ENCODE results near the gene RSPH1.

DNA sequence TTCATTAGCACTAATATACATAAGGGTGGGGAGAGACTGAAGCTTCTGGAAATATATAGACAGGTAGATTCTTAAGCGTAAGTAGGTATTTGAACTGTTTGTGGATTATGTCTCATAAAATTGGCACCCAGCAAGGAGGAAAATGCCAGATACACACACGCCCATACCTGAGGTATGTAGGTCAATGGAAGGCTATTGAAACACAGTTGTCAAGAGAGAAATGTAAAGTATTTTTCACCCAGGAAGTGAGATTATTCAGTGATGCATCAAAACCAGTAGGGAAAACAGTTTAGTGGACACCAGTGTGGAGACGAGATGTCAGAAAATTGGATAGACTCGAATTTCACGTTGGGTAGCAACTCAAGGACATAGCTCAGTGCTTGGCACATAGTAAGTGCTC, 4.7 kb upstream of the RSPH1 start:
- TF ChIP-seq EZH2 (IDR thresholded peaks at IDR 0.05; ENCODE audit: borderline replicate concordance, low read length) = no peak
- TF ChIP-seq, protein P1, sequence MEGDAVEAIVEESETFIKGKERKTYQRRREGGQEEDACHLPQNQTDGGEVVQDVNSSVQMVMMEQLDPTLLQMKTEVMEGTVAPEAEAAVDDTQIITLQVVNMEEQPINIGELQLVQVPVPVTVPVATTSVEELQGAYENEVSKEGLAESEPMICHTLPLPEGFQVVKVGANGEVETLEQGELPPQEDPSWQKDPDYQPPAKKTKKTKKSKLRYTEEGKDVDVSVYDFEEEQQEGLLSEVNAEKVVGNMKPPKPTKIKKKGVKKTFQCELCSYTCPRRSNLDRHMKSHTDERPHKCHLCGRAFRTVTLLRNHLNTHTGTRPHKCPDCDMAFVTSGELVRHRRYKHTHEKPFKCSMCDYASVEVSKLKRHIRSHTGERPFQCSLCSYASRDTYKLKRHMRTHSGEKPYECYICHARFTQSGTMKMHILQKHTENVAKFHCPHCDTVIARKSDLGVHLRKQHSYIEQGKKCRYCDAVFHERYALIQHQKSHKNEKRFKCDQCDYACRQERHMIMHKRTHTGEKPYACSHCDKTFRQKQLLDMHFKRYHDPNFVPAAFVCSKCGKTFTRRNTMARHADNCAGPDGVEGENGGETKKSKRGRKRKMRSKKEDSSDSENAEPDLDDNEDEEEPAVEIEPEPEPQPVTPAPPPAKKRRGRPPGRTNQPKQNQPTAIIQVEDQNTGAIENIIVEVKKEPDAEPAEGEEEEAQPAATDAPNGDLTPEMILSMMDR (conservative IDR thresholded peaks at IDR 0.05 in 1 of 2, IDR thresholded peaks at IDR 0.05 in 1 of 2; ENCODE audit: extremely low read depth in 1 of 2, insufficient read depth in 1 of 2, low read depth in 1 of 2, low read length in 2 of 2) = no peak
